ENCODE data around the gene NCLN.
"Not testable (repeated sequence)": the region's sequence is repeated elsewhere in the genome, so short reads cannot be mapped to it uniquely, and the experiment has no call there.

NCLN gene

DNA sequence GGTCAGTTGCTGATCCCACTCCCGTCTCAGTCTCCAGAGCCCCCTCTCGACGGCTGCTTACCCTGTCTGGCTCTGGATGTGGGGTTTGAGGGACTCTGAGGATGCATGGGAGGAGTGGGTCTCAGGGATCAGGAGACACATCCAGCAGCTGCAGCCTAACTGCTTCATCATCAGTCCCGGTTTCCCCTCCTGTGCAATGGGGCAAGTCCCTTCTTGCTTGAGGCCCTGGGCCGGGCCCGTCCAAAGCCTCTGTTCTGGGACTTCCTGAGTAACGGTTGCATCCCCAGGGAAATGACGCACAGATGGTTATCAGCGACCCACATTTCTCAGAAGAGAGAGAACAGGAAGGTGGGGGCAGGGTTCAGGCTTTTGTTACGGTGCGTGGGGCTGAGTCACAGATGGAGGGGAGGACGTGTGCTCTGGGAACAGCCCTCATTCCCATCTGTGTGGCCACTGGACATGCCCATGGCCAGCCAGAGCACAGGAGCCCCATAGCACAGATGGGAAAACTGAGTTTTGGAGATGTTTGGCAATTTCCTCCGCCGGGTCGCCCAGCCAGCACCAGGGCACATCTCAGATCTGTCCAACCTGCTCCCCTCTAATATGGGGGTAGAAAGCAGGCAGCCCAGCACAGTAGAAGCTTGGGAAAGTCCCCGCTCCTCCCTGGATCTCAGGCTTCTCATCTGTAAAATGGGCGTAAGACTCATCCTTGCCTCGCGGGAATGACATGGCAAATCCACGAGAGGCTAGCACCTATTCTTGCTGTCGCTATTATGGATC lies 30.6 kb upstream of the NCLN start:
- DNase-seq: peak; percentile 77

DNA sequence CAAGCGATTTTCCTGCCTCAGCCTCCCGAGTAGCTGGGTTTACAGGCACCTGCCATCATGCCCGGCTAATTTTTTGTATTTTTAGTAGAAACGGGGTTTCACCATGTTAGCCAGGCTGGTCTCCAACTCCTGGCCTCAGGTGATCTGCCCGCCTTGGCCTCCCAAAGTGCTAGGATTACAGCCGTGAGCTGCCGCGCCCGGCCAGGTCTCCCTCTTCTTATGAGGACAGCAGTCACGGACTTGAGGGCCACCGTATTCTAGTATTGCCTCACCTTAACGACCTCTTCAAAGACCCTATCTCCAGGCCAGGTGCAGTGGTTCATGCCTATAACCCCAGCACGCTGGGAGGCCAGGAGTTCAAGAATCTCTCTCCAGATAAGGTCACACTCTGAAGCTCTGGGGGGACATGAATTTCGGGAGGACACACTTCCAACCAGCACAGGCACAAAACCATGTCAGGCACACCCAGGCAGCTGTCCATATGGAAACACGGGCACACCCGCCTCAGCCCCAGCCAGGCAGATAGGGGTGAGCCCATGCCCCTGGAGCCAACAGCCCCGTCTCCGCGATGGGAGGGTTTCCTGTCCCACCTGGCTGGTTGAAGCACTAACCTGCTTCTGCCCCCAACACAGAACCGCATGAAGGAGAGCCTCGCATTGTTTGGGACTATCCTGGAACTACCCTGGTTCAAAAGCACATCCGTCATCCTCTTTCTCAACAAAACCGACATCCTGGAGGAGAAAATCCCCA lies 28.5 kb upstream of the NCLN start:
- no peak for DNase-seq

DNA sequence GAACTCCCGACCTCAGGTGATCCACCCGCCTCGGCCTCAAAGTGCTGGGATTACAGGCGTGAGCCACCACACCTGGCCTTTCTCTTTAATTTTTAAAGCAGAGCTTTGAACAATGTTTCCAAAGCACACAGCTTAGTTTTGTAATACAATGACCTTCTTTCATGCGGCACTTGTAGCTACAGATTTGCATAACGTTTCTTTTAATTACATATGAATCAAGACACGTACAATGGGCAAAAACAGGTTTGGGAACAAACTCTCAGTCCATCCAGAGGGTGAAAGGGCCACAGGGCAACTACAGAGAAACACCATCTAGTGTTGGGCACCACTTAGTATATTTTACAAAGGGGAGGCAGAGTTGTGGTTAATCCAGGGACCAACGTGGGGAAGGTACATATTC lies 26.2 kb upstream of the NCLN start:
- no peak for DNase-seq

DNA sequence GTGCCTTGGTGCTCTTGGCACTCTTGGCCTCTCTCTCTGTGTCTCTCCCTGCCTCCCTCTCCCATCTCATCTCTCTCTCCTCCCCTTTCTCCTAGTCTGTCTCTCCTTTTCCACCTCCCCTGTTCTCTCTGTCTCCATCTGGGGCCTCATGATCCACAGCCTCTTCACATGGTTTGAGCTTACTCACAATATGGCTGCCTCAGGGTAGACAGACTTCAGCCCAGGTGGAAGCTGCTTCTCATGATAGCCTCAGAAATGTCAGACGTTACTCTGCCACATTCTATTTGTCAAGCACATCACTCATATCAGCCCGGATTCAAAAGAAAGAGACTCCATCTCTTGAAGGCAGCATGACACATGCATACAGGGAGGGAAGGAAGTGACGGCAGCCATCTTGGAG lies 25.5 kb upstream of the NCLN start:
- no peak for DNase-seq

DNA sequence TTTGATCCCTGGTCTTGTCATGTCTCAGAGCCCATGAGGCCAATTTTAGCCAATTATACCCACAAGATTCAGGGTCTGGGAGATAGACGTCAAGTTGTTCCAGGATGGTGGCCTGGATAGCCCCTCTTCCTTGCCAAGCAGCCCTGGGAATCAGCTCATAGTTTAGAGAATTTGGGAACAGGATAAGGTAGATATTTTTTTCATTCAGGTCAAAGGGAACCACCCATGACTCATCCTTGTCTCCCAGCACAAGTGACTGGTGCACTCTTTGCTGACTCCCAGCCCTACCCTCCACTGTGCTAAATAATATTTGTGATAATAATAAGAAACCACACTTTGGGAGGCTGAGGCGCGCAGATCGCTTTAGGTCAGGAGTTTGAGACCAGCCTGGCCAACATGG lies 24.3 kb upstream of the NCLN start:
- no peak for DNase-seq

DNA sequence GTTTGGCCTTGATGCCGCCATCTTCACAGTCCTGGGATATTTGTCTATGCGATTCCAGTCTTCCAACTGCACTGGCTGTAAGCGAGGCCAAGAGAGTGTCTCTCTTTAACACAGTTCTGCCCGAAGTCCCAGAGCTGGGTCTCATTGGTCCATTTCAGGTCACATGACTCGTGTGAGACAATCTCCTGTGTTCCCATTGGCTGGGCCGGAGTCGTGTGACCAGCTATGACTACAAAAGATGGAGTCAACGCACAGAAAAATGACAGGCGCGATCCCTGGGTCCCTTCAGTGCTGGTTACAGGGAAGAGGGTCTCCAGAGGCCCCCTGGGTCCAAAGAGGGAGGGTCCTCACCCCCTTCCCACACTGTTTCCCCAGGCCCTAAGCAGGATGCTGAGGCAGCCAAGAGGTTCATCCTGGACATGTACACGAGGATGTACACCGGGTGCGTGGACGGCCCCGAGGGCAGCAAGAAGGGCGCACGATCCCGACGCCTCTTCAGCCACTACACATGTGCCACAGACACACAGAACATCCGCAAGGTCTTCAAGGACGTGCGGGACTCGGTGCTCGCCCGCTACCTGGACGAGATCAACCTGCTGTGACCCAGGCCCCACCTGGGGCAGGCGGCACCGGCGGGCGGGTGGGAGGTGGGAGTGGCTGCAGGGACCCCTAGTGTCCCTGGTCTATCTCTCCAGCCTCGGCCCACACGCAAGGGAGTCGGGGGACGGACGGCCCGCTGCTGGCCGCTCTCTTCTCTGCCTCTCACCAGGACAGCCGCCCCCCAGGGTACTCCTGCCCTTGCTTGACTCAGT lies 23.1 kb upstream of the NCLN start:
- no peak for DNase-seq

DNA sequence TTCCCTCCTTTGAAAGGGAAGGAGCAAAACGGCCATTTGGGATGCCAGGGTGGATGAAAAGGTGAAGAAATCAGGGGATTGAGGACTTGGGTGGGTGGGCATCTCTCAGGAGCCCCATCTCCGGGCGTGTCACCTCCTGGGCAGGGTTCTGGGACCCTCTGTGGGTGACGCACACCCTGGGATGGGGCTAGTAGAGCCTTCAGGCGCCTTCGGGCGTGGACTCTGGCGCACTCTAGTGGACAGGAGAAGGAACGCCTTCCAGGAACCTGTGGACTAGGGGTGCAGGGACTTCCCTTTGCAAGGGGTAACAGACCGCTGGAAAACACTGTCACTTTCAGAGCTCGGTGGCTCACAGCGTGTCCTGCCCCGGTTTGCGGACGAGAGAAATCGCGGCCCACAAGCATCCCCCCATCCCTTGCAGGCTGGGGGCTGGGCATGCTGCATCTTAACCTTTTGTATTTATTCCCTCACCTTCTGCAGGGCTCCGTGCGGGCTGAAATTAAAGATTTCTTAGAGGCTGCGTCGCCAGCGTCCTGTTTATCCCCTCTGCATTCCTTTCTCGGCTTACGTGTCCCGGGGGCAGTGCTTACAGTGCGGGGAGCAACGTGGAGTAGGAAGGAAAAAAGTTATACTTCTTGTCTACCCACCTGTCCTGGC lies 22.4 kb upstream of the NCLN start:
- peak; percentile 61 for DNase-seq

DNA sequence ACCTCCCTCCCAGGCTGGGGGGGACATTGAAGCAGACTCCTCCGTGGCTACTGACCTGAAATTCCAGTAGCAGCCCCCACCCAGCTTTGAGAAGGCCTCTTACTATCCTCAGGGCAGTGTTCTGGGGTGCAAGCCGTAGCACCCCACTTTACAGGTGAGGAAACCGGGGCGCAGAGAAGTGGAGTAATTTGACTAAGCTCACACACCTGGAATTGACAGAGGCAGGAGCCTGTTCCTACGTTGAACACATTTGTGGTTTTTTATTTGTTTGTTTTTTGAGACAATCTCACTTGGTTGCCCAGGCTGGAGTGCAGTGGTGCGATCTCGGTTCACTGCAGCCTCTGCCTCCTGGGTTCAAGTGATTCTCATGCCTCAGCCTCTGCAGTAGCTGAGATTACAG lies 21.8 kb upstream of the NCLN start:
- no peak for DNase-seq

DNA sequence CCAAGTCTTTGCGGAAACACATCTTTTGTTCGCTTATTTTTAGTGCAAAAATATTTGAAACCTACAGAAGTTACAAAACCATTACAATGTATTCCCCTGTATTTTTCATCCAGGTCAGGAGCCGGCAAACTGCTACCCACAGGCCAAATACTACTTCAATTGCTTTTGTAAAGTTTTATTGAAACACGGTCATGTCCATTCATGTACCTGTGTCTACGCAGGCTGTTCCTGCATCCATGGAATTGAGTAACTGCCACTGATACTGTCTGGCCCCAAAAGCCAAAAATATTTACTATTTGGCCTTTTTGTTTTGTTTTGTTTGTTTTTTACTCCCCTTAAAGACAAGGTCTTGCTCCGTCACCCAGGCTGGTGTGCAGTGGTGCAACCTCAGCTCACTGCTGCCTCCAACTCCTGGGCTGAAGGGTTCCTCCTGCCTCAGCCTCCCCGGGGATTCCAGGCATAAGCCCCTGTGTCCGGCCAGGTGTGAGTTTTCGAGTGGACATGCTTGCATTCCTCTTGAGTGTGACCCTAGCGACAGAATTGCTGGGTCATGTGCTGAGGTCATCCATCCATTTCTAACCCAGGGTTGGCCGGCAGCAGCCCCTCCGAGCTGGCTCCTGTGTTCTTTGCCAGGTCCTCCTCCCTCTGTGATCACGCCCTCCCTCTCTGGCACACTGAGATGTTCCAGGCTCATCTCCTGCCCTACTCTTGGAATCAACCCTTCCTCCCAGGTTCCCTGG lies 18.0 kb upstream of the NCLN start:
- no peak for DNase-seq

DNA sequence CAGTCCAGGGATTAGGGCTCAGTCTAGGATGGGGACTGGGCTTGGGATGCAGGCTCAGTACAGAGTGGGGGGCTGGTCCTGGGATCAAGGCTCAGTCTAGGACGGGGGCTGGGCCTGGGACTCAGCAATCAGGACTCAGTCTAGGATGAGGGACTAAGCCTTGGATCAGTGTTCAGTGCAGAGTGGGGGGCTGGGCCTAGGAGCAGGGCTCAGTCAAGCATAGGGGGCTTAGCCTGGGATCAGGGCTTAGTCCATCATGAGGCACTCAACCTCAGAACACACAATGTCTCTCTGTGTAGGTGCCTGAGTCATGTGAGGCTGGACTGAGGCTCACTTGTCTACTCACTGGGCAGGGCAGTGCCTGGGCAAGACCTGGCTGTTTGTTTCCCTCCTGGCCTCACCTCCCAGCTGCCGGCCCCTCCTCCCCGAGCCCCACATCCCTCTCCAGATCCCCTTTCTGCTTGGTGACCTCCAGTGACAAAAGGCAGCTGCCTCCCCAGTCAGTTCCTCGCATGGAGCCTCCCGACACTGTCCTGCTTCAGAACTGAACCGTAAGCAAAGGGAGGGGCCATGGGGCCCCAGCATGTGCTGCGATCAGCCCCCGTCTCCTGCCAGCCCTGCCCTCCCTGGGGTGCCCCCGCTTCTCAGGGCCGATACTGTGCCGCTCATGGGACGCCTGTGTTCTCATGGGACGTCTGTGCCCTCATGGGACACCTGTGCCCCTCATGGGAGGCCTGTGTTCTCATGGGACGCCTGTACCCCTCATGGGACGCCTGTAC lies 13.6 kb upstream of the NCLN start:
- no peak for DNase-seq

DNA sequence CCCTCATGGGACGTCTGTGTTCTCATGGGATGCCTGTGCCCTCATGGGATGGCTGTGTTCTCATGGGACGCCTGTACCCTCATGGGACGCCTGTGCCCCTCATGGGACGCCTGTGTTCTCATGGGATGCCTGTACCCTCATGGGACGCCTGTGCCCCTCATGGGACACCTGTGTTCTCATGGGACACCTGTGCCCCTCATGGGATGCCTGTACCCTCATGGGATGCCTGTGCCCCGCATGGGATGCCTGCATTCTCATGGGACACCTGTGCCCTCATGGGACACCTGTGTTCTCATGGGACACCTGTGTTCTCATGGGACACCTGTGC lies 13.1 kb upstream of the NCLN start:
- DNase-seq: not testable (repeated sequence)

DNA sequence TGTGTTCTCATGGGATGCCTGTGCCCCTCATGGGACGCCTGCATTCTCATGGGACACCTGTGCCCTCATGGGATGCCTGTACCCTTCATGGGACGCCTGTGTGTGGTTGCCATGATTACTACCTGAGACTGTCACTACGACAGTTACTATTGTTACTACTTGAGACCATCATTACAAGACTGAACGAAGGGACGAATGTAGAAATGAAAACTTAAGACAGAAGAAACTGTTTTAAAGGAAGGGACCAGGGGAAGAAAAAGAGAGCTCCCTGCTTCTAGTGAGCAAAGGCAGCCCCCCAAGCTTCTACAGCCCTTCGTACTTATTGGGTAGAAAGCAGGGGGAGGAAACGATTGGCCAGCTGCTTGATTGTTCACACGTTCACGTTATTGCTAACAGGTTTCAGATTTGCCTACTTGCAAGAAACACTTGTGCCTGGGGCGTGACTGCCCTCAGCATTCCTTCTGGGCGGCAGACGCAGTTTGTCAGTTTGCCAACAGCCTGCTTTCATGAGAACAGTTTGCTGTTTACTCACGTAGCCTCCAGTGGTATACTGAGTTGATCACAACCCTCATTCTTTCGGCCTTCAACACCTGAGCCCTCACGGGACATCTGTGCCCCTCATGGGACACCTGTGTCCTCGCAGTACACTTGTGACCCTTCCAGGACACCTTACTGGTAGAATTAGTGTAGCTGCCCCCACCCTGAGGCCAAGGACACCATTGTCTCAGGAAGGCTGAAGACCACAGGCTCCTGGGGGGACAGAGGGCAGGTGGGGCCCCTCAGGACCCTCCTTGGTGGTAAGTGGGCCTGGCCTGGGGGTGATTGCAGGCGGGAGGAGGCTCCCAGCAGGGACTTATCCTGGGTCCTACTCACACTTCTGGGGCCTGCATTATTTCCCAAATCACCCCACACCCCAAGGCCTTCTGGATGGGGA lies 9.7 kb upstream of the NCLN start:
- no peak for DNase-seq

DNA sequence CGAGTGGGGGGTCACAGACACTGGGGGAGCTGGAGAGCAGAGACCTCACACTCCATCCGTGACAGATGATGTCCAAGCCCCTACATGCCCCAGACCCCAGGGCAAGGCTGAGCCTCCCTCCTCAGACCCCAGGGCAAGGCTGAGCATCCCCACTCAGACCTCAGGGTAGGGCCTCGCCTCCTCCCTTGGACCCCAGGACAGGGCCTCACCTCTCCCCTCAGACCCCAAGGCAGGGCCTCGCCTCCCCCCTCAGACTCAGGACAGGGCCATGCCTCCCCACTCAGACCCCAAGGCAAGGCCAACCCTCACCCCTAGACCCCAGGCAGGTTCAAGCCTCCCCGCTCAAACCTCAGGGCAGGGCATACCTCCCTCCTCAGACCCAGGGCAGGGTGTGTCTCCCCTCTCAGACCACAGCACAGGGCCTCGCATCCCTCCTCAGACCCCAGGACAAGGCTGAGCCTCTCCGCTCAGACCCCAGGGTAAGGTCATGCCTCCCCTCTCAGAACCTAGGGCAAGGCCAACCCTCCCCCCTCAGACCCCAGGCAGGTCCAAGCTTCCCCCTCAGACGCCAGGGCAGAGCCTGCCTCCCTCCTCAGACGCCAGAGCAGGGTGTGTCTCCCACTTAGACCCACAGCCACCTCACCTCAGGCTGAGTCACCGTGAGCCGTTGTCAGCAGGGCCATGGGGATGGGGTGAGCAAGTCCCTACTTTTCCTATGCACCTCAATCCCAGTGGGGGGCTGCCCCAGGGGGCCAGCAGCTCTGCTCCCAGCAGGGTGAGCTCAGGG lies 8.8 kb upstream of the NCLN start:
- peak; percentile 65 for DNase-seq

DNA sequence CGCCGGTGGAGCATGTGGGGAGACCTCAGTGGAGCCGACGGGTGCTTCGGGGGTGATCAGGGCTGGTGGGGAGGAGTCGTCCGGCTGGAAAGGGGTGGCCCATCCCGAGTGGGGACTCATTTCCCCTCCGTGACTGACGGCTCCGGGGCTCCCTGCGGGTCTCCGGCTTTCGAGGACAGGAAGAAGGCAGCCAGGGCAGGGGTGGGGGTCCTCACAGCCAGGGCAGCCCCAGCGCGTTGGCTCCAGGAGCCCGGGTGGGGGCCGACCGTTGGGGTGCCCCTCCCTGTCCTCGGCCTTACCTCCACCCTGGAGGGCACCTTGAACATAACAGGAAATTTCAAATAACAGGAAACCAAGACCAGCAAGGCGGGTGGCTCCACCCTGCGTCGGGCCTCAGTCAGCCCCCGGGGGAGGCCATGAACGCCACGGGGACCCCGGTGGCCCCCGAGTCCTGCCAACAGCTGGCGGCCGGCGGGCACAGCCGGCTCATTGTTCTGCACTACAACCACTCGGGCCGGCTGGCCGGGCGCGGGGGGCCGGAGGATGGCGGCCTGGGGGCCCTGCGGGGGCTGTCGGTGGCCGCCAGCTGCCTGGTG lies 7.3 kb upstream of the NCLN start, which contains the start of gene S1PR4:
Gene S1PR4 (plus strand): TSS at position 393 of the 596 bp plus-strand sequence. CDS start 24 bp downstream, at position 417.
- DNase-seq: peak; percentile 53

DNA sequence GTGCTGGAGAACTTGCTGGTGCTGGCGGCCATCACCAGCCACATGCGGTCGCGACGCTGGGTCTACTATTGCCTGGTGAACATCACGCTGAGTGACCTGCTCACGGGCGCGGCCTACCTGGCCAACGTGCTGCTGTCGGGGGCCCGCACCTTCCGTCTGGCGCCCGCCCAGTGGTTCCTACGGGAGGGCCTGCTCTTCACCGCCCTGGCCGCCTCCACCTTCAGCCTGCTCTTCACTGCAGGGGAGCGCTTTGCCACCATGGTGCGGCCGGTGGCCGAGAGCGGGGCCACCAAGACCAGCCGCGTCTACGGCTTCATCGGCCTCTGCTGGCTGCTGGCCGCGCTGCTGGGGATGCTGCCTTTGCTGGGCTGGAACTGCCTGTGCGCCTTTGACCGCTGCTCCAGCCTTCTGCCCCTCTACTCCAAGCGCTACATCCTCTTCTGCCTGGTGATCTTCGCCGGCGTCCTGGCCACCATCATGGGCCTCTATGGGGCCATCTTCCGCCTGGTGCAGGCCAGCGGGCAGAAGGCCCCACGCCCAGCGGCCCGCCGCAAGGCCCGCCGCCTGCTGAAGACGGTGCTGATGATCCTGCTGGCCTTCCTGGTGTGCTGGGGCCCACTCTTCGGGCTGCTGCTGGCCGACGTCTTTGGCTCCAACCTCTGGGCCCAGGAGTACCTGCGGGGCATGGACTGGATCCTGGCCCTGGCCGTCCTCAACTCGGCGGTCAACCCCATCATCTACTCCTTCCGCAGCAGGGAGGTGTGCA lies 6.6 kb upstream of the NCLN start:
- no peak for DNase-seq

DNA sequence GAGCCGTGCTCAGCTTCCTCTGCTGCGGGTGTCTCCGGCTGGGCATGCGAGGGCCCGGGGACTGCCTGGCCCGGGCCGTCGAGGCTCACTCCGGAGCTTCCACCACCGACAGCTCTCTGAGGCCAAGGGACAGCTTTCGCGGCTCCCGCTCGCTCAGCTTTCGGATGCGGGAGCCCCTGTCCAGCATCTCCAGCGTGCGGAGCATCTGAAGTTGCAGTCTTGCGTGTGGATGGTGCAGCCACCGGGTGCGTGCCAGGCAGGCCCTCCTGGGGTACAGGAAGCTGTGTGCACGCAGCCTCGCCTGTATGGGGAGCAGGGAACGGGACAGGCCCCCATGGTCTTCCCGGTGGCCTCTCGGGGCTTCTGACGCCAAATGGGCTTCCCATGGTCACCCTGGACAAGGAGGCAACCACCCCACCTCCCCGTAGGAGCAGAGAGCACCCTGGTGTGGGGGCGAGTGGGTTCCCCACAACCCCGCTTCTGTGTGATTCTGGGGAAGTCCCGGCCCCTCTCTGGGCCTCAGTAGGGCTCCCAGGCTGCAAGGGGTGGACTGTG lies 5.9 kb upstream of the NCLN start:
- DNase-seq: no peak

DNA sequence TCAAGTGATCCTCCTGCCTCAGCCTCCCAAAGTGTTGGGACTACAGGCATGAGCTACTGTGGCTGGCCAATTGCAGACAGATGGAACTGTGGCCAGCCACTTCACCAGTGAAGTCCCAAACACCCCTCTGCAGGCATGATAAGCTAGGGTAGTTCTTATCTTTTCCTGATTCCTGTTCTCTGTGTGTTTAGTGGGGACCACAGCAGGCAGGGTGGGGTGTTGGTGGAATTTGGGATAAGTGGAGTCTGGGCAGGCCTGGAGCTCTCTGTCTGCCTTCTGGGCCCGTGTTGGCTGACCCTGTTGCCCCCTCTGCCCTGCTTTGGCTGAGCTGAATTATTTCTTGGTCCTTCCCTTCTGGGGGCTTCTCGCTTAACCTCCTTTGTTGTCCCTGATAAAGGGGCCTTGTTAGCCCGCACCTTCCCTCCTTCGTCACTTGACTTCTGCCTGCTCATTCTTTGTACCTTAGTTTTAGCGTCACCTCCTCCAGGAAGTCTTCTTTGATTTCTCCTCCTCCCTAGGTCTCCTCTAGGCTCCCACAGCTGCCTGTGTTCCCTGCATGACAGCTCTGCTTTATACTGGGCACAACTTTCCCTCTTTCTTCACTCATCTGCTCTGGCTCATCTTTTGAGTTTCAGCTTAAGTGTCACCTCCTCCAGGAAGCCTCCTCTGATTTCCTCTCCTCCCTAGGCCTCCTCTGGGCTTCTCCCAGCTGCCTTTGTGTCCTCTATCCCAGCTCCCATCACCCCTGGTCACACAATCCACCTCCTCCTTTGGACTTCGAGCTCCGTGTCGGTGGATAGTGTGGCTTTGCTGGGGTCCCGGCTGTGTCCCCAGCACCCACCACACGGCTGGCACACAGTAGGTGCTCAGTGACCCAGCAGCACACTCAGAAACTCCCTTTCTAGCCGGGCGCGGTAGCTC lies 1.7 kb upstream of the NCLN start:
- DNase-seq: no peak
